NCI-H1694 treated with DMSO at 0.1 percent for 48 hours (cell line): Measurements from ENCODE around the gene ZDHHC7.
"Not testable (repeated sequence)": the region's sequence is repeated elsewhere in the genome, so short reads cannot be mapped to it uniquely, and the experiment has no call there.

Experiments used
- DNase-seq: peaks from one replicate; lab custom pipeline; 2025; lab: John Stamatoyannopoulos, UW

Gene ZDHHC7, protein sequence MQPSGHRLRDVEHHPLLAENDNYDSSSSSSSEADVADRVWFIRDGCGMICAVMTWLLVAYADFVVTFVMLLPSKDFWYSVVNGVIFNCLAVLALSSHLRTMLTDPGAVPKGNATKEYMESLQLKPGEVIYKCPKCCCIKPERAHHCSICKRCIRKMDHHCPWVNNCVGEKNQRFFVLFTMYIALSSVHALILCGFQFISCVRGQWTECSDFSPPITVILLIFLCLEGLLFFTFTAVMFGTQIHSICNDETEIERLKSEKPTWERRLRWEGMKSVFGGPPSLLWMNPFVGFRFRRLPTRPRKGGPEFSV

DNA sequence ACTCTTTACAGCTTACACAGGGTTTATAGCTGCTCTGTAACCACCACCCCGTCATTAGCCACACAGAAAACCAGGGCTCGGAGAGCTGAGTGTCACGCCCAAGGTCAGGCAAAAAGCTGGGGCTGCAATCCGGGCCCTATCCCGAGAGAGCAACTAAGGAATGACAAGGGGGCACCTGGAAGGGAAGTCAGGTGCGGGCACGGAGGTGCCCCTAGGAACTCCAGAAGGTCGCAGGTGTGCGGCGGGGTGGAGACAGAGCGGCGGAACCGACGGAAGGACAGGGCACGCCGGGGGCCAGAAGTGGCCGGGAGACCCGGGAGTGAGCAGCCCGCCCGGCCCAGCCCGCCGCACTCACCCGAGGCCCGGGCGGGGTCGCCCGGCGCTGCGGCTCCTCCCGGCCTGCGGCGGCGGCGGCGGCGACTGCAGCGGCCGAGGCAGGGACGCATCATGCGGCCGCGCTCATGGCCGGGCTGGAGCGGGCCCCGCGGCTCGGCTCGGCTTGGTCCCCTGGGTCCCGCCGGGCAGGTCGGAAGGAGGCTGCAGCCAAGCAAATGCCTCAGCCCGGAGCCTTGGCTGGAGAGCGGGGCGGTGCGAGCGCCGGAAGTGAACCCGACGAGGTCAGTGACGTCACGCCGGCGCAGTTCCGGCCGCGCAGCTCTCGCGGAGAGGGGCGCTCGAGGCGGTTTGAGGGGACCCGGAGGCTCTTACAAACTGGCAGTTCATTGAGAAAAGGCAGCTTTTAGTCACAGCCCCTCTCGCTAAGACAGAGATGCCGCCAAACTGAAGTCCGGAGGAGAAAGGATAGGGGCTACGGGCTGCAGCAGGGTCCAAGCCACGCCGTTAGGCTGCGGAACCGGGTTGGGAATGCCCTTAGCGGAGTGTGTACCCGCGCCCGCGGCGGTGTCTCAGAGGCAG is at the start of gene ZDHHC7:
TSS of gene ZDHHC7 (minus strand) at position 605 of the 915 bp plus-strand sequence. CDS start 20,917 bp downstream, outside the sequence.
- peak; percentile 72 for DNase-seq

DNA sequence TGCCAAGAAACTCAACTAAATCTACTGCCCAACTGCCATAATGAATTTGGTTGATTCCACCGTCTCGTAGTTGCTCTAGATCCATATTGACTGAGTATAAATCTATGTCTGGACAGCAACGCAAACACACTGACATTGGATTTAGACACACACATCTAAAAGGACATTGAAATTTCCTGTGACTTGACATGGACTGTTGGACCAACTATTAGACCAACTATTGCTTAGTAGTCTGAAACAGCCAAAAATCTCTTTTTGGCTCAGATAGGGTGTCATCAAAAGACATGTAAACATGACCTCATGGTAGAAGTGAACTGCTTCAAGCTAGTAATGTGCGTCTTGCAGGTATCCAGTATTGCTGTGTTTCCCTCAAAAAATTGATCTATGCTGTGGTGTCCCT is 47.6 kb upstream of the ZDHHC7 start:
- no peak for DNase-seq

DNA sequence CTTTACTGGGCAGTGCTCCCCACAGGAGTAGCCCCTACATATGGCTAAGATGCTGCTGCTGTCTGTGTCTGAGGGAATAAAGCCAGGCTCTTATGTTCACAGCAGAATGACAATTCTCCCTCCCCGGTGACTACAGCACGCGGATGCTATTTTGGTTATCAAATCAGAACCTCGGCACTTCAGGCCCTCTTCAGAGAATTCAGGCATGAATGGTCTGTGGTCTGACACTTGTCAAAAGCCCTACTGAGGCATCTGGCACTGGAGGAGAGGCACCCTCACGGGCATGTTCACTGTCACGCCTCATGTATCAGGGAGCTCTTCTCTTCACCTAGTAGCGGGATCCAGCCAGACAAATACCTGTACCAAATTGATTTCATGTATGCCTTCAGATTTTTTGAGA is 46.6 kb upstream of the ZDHHC7 start:
- DNase-seq = no peak

DNA sequence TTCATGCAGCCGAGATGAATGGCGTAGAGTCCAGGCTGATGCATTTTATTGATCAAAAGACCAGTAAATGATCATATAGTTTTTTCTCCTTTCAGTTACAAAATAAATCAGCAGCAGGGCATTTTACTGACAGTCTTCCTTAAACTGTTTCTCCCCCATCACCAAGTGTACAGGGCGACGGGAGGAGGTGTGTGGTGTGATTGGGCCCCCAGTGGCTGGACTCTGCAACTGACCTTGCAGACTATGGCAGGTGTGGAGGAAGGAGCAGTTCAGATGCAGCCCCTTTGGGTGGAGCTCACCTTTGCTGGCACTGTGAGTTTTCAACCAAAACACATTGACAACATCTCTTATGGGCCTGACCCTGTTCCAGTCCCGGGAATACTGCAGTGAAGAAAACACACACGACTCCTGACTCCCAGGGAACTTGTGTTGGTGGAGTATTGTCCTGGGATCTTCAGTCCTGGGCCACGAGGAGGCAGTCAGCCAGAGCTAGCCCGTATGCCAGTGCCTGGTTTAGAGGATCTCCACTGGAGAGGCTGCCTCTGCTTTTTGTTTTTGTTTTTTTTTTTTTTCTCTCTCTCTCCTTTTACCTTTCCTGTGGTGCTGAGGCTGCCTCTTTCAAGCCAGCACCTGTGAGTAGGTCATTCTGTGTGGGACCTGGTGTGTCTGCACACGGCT is 46.0 kb upstream of the ZDHHC7 start:
- DNase-seq = no peak

DNA sequence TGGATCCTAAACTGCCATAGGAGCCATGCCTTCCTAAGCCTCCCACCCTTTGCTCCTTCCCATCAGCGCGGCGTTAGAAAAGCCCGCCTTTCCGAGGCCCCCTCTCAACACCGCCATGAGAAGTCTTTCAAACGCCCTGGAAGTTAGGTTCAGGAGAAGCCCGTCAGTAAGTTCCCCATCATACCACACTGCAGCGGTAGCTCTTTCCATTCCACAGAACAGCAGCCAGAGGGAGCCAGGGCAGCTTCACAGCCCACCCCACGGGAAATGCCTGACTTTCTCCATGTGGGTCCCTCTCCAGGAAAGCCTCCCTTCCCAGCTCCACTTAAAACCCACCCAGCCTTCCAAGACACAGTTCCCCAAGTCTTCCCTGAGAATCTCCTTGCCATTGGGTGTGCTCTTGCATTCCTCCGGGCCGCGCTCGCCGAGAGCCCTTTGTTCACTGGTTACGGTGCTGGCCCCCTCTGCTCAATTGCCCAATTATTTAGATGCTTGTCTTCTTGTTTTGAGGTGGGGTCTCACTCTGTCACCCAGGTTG is 44.9 kb upstream of the ZDHHC7 start:
- no peak for DNase-seq

DNA sequence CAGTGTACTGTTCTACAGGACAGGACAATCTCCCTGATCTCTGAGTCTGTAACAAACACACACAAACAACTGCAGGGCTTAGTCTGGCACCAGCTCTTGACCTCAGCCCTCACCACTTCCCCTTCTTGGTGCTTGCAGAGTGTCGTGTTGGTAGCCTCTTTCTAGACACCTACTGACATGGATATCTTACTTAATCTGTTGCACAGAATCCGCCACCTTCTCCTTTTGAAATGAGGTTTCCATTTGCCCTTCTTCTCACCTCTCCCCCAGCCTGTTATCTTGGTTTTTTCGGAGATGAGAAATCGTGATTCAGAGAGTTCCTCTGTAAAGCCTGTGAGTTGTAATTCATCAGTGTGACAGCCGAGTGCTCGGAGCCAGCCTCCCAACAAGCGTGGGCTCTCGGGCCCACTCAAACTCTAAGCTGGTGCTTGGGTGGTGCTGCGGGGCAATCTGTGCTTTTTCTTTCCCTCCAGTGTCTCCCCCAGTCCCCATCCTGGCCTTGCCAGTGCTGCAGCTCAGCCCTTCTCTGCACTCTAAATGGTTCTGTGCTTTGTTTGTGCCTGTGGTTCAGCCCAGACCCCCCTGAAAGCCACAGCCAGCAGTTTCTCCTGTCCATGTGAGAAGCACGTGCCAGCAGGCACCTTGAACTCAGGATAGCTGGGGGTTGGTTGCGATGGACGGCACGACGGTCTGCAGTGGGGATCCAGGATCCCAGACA is 44.3 kb upstream of the ZDHHC7 start:
- no peak for DNase-seq

DNA sequence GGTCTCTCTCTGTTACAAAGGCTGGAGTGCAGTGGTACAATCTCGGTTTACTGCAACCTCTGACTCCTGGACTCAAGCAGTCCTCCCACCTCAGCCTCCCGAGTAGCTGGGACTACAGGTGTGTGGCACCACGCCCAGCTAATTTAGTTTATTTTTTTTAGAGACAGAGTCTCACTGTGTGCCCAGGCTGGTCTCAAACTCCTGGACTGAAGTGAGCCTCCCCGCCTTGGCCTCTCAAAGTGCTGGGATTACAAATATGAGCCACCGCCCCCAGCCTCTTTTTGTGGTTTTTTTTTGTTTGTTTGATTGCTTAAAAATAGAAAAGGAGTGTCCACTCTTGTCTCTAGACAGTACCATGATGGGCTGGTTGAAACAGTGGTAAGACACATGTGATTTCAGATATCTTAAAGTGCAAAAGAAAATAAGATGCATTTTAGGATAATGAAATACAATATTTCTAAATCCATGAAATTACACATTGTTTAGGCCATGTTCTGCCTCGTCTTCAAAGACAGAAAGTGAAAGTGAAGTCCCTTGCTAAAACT is 43.7 kb upstream of the ZDHHC7 start:
- no peak for DNase-seq

DNA sequence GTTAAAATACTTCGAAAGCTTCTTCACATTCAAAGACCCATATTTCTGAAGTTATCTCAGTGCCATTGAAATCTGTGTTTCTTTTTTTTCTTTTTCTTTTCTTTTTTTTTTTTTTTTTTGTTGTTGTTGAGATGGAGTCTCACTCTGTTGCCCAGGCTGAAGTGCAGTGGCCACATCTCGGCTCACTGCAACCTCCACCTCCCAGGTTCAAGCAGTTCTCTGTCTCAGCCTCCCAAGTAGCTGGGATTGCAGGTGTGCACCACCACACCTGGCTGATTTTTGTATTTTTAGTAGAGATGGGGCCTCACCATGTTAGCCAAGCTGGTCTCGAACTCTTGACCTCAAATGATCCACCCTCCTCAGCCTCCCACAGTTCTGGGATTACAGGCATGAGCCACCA is 43.0 kb upstream of the ZDHHC7 start:
- DNase-seq = not testable (repeated sequence)

DNA sequence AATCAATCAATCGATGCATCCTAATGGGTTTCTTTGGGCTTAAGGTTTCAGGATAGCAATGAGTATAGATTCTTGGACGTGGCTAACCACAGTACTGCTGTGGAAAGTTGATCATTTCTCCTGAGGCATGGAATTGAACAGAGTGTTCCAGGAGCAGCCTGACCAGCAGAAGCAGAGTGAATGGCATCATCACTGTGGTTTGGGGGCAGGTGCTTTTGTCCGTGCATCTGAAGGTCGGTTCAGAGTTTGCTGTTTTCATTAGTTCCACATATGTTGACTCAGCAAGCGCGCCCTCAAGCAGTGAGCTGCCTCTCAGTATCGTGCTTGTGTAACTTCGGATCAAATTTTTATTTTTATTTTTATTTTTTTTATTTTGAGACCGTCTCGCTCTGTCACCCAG is 41.2 kb upstream of the ZDHHC7 start:
- no peak for DNase-seq

DNA sequence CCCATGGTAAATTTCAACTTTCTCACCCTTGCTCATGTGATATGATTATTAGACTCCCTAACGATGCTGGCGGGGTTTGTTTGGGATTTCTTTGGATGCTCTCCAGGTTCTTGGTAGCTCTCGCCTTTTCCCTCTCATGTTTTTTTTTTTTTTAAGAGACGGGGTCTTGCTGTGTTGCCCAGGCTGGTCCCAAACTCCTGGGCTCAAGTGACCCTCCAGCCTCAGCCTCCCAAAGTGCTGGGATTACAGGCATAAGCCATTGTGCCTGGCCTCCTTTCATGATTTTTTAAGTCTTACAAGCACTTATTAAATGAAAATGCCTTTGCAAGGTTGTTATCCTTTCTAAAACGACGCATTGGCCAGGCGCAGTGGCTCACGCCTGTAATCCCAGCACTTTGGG is 40.3 kb upstream of the ZDHHC7 start:
- DNase-seq = no peak

DNA sequence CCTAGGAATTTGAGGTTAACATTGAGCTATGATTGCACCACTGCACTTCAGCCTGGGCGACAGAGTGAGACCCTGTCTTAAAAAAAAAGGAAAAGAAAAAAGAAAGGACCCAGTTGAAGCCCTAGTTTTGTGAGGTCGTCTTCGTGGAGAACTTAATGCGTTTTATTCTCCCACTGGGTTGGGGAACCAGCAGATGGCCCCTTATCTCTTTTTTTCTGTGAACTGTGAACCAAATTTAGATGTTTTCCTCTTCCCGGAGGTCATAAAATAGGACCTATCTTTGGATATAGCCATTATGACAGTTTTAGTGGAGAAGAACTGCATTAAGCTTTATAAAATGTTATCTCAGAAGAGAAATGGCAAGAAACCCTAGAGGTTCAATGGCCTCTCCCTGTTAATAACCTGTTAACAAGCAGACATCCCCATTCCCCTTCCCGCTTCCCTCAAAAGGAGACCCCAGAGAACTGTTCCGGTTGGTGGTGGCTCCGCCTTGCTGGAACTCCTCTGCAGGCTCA is 39.8 kb upstream of the ZDHHC7 start:
- no peak for DNase-seq

DNA sequence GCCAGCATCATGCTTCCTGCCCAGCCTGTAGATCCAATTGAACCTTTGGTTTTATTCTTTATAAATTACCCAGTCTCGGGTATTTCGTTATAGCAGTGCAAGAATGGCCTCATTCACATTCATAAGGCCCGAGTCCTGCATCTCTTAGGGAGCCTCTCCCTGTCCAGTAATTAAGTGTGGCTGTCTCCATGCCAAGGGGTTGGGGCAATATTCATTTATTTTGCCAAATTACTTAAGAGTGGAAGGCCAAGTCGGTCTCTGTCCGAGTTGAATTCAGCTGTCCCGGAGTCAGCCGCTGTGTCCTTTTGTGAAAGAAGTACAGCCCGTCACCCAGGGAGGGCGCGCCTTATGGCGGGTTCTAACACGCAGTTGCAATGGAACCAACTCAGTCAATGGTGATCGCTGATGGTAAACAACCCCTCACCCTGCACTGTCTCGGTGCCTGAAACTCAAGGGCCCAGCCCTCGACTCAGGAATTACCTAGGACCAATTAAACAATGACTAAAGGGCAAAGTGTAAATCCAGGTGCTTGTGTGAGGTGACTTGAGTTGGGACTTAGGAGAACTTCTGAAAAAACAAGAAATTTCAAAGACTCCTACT is 38.5 kb upstream of the ZDHHC7 start:
- no peak for DNase-seq

DNA sequence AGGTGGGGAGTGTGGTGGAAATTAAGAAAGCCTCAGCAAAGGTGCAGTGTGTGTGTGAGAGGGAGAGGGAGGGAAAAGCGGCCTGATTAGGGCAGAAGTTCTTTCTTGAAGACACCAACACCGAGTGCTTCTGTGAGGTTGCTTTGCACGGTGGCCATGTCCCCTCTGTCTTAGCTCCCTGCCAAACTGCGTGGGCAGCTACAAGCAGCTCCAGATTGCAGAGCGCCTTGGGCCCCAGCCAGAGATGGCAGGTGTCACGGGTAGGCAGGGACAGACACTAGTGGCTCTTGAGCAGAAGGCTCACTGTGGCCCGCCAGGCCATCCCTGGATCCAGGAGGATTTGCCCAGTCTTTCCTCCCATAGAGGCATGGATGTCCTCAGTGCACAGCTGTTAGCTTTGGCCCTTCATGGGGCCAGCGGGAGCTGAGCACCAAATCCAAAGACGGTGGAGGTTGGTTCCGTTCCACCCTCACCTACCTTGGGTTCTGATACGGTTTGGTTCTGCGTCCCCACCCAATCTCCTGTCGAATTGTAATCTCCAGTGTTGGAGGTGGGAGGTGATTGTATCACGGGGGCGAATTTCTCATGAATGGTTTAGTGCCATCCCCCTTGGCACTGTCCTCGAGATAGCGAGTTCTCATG is 37.7 kb upstream of the ZDHHC7 start:
- peak; percentile 24 for DNase-seq

DNA sequence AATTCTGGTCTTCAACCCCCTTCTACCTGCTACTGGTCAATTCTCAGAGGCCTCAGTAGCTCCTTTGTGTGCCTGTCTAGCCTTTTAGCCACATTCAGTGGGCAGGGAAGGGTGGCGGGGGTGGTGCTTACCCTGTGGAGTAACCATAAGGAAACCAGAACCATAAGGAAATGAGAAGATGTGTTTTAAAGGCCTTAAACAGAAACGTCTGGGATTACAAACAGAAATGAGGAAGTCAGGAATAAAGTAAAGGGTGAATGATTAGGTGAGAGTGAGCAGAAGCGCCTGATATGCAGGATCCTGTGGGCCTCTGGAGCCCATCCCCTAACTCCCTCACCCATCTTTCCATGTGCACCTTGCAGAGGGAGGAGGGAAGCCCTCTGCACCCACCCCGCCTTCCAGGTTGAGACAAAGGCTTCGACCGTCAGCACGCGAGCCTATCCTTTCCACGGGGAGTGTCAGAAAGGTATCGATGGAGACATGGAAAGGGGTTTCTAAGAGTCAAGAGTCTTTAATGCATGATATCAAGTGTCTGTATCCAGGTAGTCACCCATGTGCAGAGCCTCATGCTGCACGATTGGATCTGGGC is 36.6 kb upstream of the ZDHHC7 start:
- DNase-seq = no peak

DNA sequence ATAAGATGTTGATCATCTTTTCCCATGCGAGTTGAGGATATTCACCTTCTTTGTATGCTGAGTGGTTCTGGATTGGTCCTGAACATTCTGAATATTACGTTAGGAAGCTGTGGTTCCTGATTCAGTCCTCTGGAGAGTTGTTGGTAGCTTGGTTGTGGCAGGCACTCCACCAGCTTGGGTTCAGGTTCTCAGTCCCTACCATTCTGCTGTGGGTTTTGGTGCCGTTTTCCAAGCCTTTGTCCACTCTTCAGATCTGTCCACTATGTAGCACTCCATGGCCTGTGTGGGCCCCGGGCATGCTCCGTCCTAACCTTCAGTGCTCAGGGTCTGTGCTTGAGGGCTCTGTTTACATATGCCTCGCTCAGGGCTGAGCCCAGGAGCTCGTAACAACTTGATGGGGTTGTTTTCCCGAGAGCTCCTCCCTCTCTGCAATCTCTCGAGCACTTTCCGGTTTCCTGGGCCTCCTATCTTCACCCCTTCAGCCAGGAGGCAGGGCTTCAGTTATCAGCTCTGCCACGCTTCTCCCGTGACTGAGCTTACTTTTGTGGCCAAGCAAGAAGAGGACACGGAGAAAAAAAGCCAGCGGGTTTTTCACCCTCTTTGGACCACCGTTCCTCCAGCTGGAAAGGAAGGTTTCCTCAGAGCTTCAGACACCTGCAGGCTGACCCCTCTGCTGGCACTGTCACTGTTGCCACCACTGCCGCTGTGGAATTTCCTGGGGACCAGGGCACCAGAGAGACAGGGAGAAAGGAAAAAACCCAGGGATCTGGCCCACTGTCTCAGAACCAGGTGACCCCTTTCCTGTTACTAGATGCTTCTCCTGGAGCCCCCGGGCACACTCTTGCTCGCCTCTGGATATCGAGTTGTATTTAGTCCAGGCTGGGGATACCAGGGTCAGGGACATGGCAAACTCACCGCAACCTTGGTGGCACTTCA is 35.9 kb upstream of the ZDHHC7 start:
- DNase-seq = no peak

DNA sequence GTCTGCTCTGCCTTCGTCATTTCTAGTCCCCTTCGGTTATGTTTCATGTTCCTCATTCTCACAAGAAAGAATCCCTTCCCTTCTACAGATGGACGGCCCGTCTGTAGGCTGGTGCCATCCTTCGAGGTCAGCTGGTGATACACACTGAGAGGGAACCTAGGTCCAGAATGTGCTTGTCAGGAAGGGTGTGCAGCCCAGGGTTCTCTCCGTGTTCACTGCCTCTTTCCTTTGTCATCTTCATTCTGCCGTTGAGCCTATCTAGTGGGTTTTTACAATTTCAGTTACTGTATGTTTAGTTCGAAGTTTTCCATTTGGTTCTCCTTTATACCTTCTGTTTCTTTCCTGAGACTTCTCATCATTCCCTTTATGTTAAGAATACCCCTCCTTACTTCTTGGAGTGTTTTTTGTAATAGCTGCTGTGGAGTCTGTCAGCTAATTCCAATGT is 35.2 kb upstream of the ZDHHC7 start:
- DNase-seq = no peak

DNA sequence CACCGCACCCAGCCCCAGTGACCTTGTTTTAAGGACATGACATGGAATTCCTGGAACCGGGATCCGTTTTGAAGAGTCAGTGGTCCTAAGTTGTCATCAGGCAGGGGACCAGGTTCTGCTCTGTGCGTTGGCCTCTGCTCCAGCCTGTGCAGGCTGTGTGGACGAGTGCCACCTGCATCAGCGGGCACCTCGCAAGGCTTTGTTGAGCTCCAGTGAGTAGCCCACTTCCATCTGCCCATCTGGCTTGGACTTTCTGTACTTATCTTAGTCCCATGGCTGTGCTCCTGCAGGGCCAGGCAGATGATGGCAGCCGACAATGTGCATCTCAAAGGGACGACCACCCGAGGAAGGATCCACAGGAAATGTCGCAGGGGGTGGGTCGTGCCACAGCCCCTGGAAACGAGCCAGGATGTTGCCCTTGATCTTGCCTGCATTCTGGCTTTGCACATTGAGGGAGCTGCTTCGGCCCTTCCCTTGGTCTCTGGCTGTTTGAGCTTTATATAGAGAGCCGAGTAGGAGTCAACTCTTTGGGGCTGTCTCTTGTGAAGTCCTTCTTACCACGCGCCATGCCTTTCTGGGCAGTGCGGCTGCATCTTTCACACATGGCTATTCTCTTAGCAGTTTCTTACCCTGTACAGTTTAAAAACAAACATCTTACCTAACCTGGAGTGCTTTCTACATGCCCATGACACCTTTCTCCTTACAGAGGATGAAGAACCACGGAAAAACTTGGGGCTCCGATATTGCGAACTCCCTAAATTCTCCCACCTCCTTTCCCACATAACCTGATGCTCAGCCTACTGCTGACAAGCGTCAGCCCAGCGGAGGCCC is 34.5 kb upstream of the ZDHHC7 start:
- DNase-seq = no peak

DNA sequence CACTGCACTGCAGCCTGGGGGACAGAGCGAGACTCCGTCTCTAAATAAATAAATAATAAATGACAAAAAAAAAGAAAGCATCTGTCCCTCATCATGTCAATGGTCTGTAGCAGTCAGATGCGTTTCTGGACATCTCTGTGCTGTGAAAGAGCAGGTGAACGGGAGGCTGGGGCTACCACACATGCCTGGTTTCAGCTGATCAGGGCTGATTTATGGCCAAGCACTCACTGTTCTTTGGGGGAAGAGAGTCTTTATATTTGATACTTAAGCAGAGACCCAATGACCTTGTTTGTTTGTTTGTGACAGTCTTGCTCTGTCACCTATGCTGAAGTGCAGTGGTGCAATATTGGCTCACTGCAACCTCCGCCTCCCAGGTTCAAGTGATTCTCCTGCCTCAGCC is 33.7 kb upstream of the ZDHHC7 start:
- no peak for DNase-seq
